ENCODE data around the gene FANCM.
"Not testable (repeated sequence)": the region's sequence is repeated elsewhere in the genome, so short reads cannot be mapped to it uniquely, and the experiment has no call there.

FANCM gene

GRCh38 chr14:45144658-45145057, 8.9 kb downstream of the FANCM start:
- DNase-seq (ENCODE audit: low read depth in 2 of 2), result no peak

- DNase-seq (ENCODE audit: low read depth in 2 of 2), result no peak
These were observed 9.5 kb downstream of the FANCM start for GRCh38 chr14:45145214-45145613.

- no peak for DNase-seq (ENCODE audit: low read depth in 2 of 2)
These were observed 13.9 kb downstream of the FANCM start for GRCh38 chr14:45149602-45150001.

GRCh38 chr14:45150386-45150890, 14.7 kb downstream of the FANCM start:
- DNase-seq (ENCODE audit: low read depth in 2 of 2), result no peak

GRCh38 chr14:45156067-45156466, 20.3 kb downstream of the FANCM start:
- DNase-seq (ENCODE audit: low read depth in 2 of 2), result no peak

GRCh38 chr14:45169906-45170305, 34.2 kb downstream of the FANCM start:
- no peak for DNase-seq (ENCODE audit: low read depth in 2 of 2)

GRCh38 chr14:45177076-45177475, 41.3 kb downstream of the FANCM start:
- no peak for DNase-seq (ENCODE audit: low read depth in 2 of 2)

- no peak for DNase-seq (ENCODE audit: low read depth in 2 of 2)
These were observed 45.6 kb downstream of the FANCM start for GRCh38 chr14:45181329-45181728.

- no peak for DNase-seq (ENCODE audit: low read depth in 2 of 2)
These were observed 46.1 kb downstream of the FANCM start for GRCh38 chr14:45181806-45182205.

- DNase-seq (ENCODE audit: low read depth in 2 of 2), result no peak
These were observed 49.5 kb downstream of the FANCM start for GRCh38 chr14:45185100-45185814.

GRCh38 chr14:45194964-45195363, 59.2 kb downstream of the FANCM start:
- DNase-seq (ENCODE audit: low read depth in 2 of 2), result no peak

- DNase-seq (ENCODE audit: low read depth in 2 of 2), result no peak
These were observed 62.8 kb downstream of the FANCM start for GRCh38 chr14:45198551-45198950.

- no peak for DNase-seq (ENCODE audit: low read depth in 2 of 2)
These were observed 63.5 kb downstream of the FANCM start for GRCh38 chr14:45199230-45199629.

- peak in 1 of 2 donors; percentile 3 for DNase-seq (ENCODE audit: low read depth in 2 of 2)
These were observed 66.2 kb downstream of the FANCM start for GRCh38 chr14:45201905-45202304.

GRCh38 chr14:45204241-45204640, 68.5 kb downstream of the FANCM start:
- DNase-seq (ENCODE audit: low read depth in 2 of 2), result no peak

- no peak for DNase-seq (ENCODE audit: low read depth in 2 of 2)
These were observed 74.4 kb downstream of the FANCM start for GRCh38 chr14:45210159-45210558.

- DNase-seq (ENCODE audit: low read depth in 2 of 2), result no peak
These were observed 75.6 kb downstream of the FANCM start for GRCh38 chr14:45211295-45211694.

- no peak for DNase-seq (ENCODE audit: low read depth in 2 of 2)
These were observed 76.5 kb downstream of the FANCM start for GRCh38 chr14:45212231-45212630.

- not testable (repeated sequence) for DNase-seq (ENCODE audit: low read depth in 2 of 2)
These were observed 78.0 kb downstream of the FANCM start for GRCh38 chr14:45213716-45214115.

- not testable (repeated sequence) for DNase-seq (ENCODE audit: low read depth in 2 of 2)
These were observed 78.6 kb downstream of the FANCM start for GRCh38 chr14:45214341-45214740.

- DNase-seq (ENCODE audit: low read depth in 2 of 2), result no peak
These were observed 86.9 kb downstream of the FANCM start for GRCh38 chr14:45222485-45223262.

GRCh38 chr14:45227566-45227965, 91.8 kb downstream of the FANCM start:
- DNase-seq (ENCODE audit: low read depth in 2 of 2), result no peak

- DNase-seq (ENCODE audit: low read depth in 2 of 2), result no peak
These were observed 103.3 kb downstream of the FANCM start for GRCh38 chr14:45238988-45239387.

Measured in stimulated activated CD4-positive, alpha-beta T cell treated with anti-CD3 and anti-CD28 coated beads, Interleukin-4, amount 100 ng/mL, for 48 hours (primary cell).